Mesenchymal stem cell (in vitro differentiated cells and primary cell): ENCODE data around the gene HOXC11. TPM values are rescaled to one million over a fixed set of nuclear protein-coding genes. Genes with fewer than 3 reads are reported as not detected.

Experiments used
- small RNA-seq: library from polyadenylated mRNA; stranded (forward); fragments of <200 nt; extraction: miRNeasy Mini kit (QIAGEN cat#:217004); gene quantifications from one replicate; pipeline ENCODE3, GENCODE V24; 2013; ENCODE audit warnings: low read depth

Gene HOXC11

Small RNA genes within 50 kb of the gene (small RNA-seq; reads per million reads assigned to genes)
- not detected for gene AC012531.3
- gene AC012531.4: not detected
- 67.3 reads per million, percentile 91 among the genes with 10 or more reads in this experiment for gene MIR196A2
- not detected for gene RF01905
- gene RF01906: not detected
